NB4 (cell line): ENCODE data around the gene KAT7.

Experiments used
- DNase-seq: peaks from one replicate; pipeline ENCODE4 v3.0.0; 2010; ENCODE audit warnings: low read depth
- H3K4me3 ChIP-seq: one replicate; pipeline ENCODE4 v1.5.1; 2011; ENCODE audit warnings: mild to moderate bottlenecking, low read depth, low read length, moderate library complexity
- MYC ChIP-seq: IDR thresholded peaks from 2 replicates; pipeline ENCODE4 v1.6.1; 2011; ENCODE audit warnings: low read depth, low read length
- POLR2A ChIP-seq: IDR thresholded peaks from 2 replicates; pipeline ENCODE4 v1.6.1; 2011; ENCODE audit warnings: mild to moderate bottlenecking; ENCODE audit not compliant: insufficient read length; ENCODE audit errors: extremely low read depth
- TF ChIP-seq, protein P1 (sequence below): IDR thresholded peaks from 2 replicates; pipeline ENCODE4 v1.6.1; 2011; ENCODE audit warnings: low read depth, low read length
- TF ChIP-seq, protein P2 (sequence below): IDR thresholded peaks from one replicate; pipeline ENCODE4 v1.5.1; 2012; ENCODE audit warnings: low read depth, low read length

The KAT7 gene

DNA sequence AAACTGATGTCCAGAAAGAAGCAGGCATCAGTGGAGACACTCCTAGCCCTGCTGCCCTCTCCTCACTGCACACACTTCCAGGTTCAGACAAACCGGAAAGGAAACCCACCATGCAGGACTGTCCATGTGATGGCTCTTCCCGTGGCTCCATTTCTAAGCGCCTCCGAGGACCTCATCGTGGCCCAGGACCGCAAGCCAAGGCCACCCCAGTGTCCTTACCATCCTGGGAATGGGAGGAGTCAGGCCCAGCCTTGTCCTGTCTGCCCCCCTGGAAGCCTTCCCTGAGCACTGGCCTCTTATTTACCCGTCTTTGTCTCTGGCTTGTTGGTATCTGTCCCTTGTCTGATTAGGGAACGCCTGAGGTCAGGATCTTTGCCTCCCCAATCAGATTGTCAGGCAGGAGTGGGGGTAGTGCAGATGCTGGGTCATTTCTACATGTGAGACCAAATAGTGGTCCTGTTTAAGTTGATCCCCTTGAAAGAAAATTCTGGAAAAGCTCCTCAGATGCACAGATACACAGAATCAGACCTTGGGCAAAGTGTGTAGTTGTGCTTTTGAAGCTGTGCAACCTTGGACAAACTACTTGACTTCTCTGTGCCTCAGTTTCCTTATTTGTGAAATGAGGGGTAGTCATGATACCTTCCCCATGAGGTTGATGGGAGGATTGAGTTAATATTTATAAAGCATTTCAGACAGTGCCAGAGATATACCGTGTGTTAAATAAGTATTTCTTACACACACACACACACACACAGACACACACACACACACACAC lies 58.6 kb downstream of the KAT7 start:
- TF ChIP-seq, protein P1, sequence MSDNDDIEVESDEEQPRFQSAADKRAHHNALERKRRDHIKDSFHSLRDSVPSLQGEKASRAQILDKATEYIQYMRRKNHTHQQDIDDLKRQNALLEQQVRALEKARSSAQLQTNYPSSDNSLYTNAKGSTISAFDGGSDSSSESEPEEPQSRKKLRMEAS, result no peak
- TF ChIP-seq MYC (no peak), POLR2A (no peak)
- TF ChIP-seq, protein P2, sequence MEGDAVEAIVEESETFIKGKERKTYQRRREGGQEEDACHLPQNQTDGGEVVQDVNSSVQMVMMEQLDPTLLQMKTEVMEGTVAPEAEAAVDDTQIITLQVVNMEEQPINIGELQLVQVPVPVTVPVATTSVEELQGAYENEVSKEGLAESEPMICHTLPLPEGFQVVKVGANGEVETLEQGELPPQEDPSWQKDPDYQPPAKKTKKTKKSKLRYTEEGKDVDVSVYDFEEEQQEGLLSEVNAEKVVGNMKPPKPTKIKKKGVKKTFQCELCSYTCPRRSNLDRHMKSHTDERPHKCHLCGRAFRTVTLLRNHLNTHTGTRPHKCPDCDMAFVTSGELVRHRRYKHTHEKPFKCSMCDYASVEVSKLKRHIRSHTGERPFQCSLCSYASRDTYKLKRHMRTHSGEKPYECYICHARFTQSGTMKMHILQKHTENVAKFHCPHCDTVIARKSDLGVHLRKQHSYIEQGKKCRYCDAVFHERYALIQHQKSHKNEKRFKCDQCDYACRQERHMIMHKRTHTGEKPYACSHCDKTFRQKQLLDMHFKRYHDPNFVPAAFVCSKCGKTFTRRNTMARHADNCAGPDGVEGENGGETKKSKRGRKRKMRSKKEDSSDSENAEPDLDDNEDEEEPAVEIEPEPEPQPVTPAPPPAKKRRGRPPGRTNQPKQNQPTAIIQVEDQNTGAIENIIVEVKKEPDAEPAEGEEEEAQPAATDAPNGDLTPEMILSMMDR, result no peak

DNA sequence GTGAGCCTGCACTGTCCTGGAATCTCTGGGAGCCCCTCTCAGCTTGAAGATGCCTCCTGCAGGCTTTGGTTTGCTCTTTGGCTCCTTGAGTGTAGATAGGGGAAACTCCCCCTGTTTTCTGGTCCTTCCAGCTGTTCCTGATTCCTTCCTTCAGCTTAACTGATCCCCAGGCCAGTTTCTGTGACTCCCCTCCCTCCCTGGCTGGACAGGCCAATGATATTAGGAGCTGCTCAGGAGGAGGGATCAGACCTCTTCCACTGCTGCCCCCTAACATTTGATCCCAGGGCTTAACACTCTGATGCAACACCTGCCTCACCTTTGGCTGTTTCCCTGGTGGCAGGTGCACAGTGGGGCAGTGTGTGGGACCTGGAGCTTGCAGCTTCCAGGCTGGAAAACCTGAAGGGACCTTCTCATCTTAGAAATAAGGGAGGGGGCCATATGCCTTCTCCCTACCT lies 59.6 kb downstream of the KAT7 start, which contains the start of gene TAC4:
Gene TAC4, minus strand, starts transcription at position 51 of the 455 bp plus-strand sequence. CDS start 52 bp downstream, outside the sequence.
- no peak for DNase-seq
- TF ChIP-seq, protein P1, result no peak
- TF ChIP-seq POLR2A, result no peak
- TF ChIP-seq, protein P2, result no peak
- TF ChIP-seq MYC, result no peak
- H3K4me3 ChIP-seq, result no peak within 1 kb of the TSS

More for the DNA sequence above, 58.6 kb downstream of the KAT7 start:
- DNase-seq, result no peak
- H3K4me3 ChIP-seq, result no peak overlapping the region

DNA sequence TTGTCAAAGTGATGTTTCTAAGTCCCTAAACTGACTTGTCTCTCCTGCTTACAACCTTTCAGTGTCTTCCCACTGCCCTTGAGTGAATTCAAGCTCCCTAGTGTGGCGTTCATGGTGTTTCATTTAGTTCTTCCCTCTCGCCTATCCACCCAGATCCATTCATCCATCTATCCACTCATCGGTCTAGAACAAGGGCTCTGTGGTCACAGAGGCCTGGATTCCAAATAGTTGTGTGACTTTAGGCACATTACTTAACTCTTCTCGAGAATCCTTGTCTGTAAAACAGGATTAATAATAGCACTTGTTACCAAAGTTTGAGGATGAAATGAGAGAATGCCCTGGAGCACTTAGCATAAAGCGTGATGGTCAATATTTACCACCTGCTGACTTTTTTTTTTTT lies 60.3 kb downstream of the KAT7 start:
- TF ChIP-seq MYC (no peak), POLR2A (no peak)
- TF ChIP-seq, protein P2, result no peak
- TF ChIP-seq, protein P1, result no peak
- no peak overlapping the region for H3K4me3 ChIP-seq
- no peak for DNase-seq

DNA sequence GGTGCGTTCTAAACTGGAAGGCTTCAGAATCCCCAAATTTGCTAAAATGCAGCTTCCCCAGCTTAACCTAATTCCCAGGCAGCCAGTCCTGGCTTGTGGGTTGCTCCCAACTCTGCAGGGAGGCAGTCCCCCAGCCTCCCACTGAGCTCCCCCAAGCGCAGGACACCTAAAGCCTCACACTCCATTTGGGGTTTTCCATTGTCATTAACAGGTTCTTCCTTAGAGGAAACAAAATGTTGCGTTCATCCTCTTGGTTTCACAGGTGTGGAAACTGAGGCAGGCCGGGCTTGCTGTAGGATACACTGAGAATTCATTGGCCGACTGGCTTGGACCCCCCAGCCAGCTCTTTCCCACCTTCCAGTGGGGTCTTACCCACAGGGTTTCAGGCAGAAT lies 61.7 kb downstream of the KAT7 start:
- no peak overlapping the region for H3K4me3 ChIP-seq
- TF ChIP-seq, protein P2, result no peak
- TF ChIP-seq POLR2A, result no peak
- TF ChIP-seq MYC, result no peak
- TF ChIP-seq, protein P1, result no peak
- no peak for DNase-seq

DNA sequence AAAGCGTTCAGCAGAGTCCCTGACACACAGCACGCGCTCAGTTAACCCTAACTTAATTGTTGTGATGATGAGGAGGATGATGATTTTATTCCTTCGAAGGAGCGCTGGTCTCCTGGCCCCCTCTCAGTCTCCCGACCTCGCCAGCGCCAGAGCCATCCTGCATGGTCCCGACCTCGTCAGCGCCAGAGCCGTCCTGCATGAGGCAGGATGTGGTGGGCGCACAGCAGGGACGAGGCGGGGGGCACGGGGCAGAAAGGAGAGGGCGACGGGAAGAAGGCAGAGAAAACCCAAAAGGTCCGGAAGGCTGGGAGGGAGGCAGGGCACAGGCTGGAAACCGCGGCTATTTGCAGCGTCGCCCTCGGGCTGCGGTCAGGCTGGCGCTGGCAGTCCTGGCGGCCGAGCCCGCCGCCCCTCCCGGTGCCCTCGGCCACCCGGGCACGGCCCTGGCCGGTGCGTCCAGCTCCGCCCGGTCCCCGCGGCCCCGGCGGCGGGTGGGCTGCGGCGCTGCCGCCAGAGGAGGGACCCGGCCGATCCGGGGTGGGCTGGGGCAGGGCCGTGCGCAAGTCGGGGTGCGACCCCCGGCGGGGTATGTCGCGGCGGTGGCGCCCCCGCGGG lies 62.4 kb downstream of the KAT7 start:
- H3K4me3 ChIP-seq, result no peak overlapping the region
- peak; percentile 75 for DNase-seq
- TF ChIP-seq MYC, result no peak; the same call in 1 of the 2 replicates
- TF ChIP-seq, protein P1, result 0 out of 2 replicates have a peak, but pooled peaks have one; percentile 6
